ENCODE data around the gene ARL15.

Gene ARL15

GRCh38 chr5:54259090-54259489 lies 51.3 kb downstream of the ARL15 start:
- Mint-ChIP-seq H3K9me3 (no peaks in the 10 kb centered on the region), H3K4me1 (peaks cover 19% of the 10 kb centered on the region), H3K36me3 (ENCODE audit: low read depth) (peaks cover 1% of the 10 kb centered on the region), H3K27me3 (no peaks in the 10 kb centered on the region), H3K27ac (no peak overlapping the region), H3K4me3 (no peak overlapping the region)
- peak; percentile 49 for ATAC-seq
- no peak for DNase-seq

GRCh38 chr5:54257366-54258118 lies 52.8 kb downstream of the ARL15 start:
- Mint-ChIP-seq H3K9me3 (no peaks in the 10 kb centered on the region), H3K4me3 (no peak overlapping the region), H3K4me1 (peaks cover 17% of the 10 kb centered on the region), H3K27me3 (no peaks in the 10 kb centered on the region), H3K27ac (no peak overlapping the region), H3K36me3 (ENCODE audit: low read depth) (peaks cover 1% of the 10 kb centered on the region)
- DNase-seq (no peak), ATAC-seq (no peak)

GRCh38 chr5:54254482-54255198 lies 55.7 kb downstream of the ARL15 start:
- Mint-ChIP-seq H3K4me1 (peaks cover 17% of the 10 kb centered on the region), H3K27ac (no peak overlapping the region), H3K36me3 (ENCODE audit: low read depth) (peaks cover 1% of the 10 kb centered on the region), H3K27me3 (no peaks in the 10 kb centered on the region), H3K4me3 (no peak overlapping the region), H3K9me3 (no peaks in the 10 kb centered on the region)
- DNase-seq (no peak), ATAC-seq (no peak)

- Mint-ChIP-seq H3K36me3 (ENCODE audit: low read depth) (peaks cover 1% of the 10 kb centered on the region), H3K9me3 (no peaks in the 10 kb centered on the region), H3K4me1 (peaks cover 14% of the 10 kb centered on the region), H3K27me3 (no peaks in the 10 kb centered on the region), H3K27ac (no peak overlapping the region), H3K4me3 (no peak overlapping the region)
- no peak for ATAC-seq
- no peak for DNase-seq
Observed at GRCh38 chr5:54251981-54252380, 58.4 kb downstream of the ARL15 start.

- Mint-ChIP-seq H3K27ac (no peak overlapping the region), H3K4me3 (no peak overlapping the region), H3K9me3 (no peaks in the 10 kb centered on the region), H3K27me3 (no peaks in the 10 kb centered on the region), H3K4me1 (peaks cover 6% of the 10 kb centered on the region), H3K36me3 (ENCODE audit: low read depth) (no peaks in the 10 kb centered on the region)
- ATAC-seq (peak; percentile 40), DNase-seq (peak; percentile 28)
Observed at GRCh38 chr5:54249210-54250028, 61.0 kb downstream of the ARL15 start.

- ATAC-seq = no peak
- Mint-ChIP-seq H3K36me3 (ENCODE audit: low read depth) (no peaks in the 10 kb centered on the region), H3K27ac (no peak overlapping the region), H3K4me3 (no peak overlapping the region), H3K9me3 (no peaks in the 10 kb centered on the region), H3K27me3 (no peaks in the 10 kb centered on the region), H3K4me1 (peaks cover 6% of the 10 kb centered on the region)
- no peak for DNase-seq
Observed at GRCh38 chr5:54247226-54247625, 63.1 kb downstream of the ARL15 start.

GRCh38 chr5:54243483-54244080 lies 66.8 kb downstream of the ARL15 start:
- H3K27me3 Mint-ChIP-seq = no peaks in the 10 kb centered on the region
- no peak overlapping the region for H3K4me3 Mint-ChIP-seq
- H3K4me1 Mint-ChIP-seq = peaks cover 6% of the 10 kb centered on the region
- H3K9me3 Mint-ChIP-seq = no peaks in the 10 kb centered on the region
- H3K27ac Mint-ChIP-seq = no peak overlapping the region
- no peaks in the 10 kb centered on the region for H3K36me3 Mint-ChIP-seq (ENCODE audit: low read depth)
- peak; percentile 38 for DNase-seq
- no peak for ATAC-seq

- Mint-ChIP-seq H3K27ac (no peak overlapping the region), H3K4me3 (no peak overlapping the region), H3K9me3 (no peaks in the 10 kb centered on the region), H3K27me3 (no peaks in the 10 kb centered on the region), H3K4me1 (peaks cover 3% of the 10 kb centered on the region), H3K36me3 (ENCODE audit: low read depth) (no peaks in the 10 kb centered on the region)
- no peak for ATAC-seq
- no peak for DNase-seq
Observed at GRCh38 chr5:54242297-54242696, 68.1 kb downstream of the ARL15 start.

- H3K4me3 Mint-ChIP-seq = no peak overlapping the region
- H3K27me3 Mint-ChIP-seq = no peaks in the 10 kb centered on the region
- H3K36me3 Mint-ChIP-seq (ENCODE audit: low read depth) = no peaks in the 10 kb centered on the region
- ATAC-seq = no peak
- H3K9me3 Mint-ChIP-seq = no peaks in the 10 kb centered on the region
- no peak overlapping the region for H3K27ac Mint-ChIP-seq
- H3K4me1 Mint-ChIP-seq = peaks cover 2% of the 10 kb centered on the region
- DNase-seq = no peak
Observed at GRCh38 chr5:54234304-54234933, 76.0 kb downstream of the ARL15 start.

- Mint-ChIP-seq H3K4me3 (no peak overlapping the region), H3K4me1 (peaks cover 4% of the 10 kb centered on the region), H3K36me3 (ENCODE audit: low read depth) (peaks cover 2% of the 10 kb centered on the region), H3K27me3 (no peaks in the 10 kb centered on the region), H3K9me3 (no peaks in the 10 kb centered on the region), H3K27ac (no peak overlapping the region)
- ATAC-seq = no peak
- DNase-seq = no peak
Observed at GRCh38 chr5:54230936-54231685, 79.3 kb downstream of the ARL15 start.

- no peak overlapping the region for H3K27ac Mint-ChIP-seq
- no peak overlapping the region for H3K4me3 Mint-ChIP-seq
- peaks cover 2% of the 10 kb centered on the region for H3K4me1 Mint-ChIP-seq
- H3K36me3 Mint-ChIP-seq (ENCODE audit: low read depth) = peaks cover 3% of the 10 kb centered on the region
- no peaks in the 10 kb centered on the region for H3K9me3 Mint-ChIP-seq
- ATAC-seq (peak; percentile 46), DNase-seq (peak; percentile 75)
- no peaks in the 10 kb centered on the region for H3K27me3 Mint-ChIP-seq
Observed at GRCh38 chr5:54229041-54229780, 81.2 kb downstream of the ARL15 start.

- ATAC-seq = no peak
- H3K4me1 Mint-ChIP-seq = peaks cover 6% of the 10 kb centered on the region
- no peaks in the 10 kb centered on the region for H3K9me3 Mint-ChIP-seq
- peaks cover 3% of the 10 kb centered on the region for H3K36me3 Mint-ChIP-seq (ENCODE audit: low read depth)
- H3K27me3 Mint-ChIP-seq = no peaks in the 10 kb centered on the region
- H3K27ac Mint-ChIP-seq = no peak overlapping the region
- H3K4me3 Mint-ChIP-seq = no peak overlapping the region
- no peak for DNase-seq
Observed at GRCh38 chr5:54227759-54228158, 82.6 kb downstream of the ARL15 start.

- no peak overlapping the region for H3K4me3 Mint-ChIP-seq
- no peaks in the 10 kb centered on the region for H3K9me3 Mint-ChIP-seq
- H3K27ac Mint-ChIP-seq = no peak overlapping the region
- ATAC-seq (no peak), DNase-seq (no peak)
- H3K36me3 Mint-ChIP-seq (ENCODE audit: low read depth) = peaks cover 3% of the 10 kb centered on the region
- H3K27me3 Mint-ChIP-seq = no peaks in the 10 kb centered on the region
- H3K4me1 Mint-ChIP-seq = peaks cover 6% of the 10 kb centered on the region
Observed at GRCh38 chr5:54227109-54227508, 83.3 kb downstream of the ARL15 start.
